Smooth muscle cell (in vitro differentiated cells): ENCODE data around the gene MAP2K2. TPM values are rescaled to one million over a fixed set of nuclear protein-coding genes. Genes with fewer than 3 reads are reported as not detected.

Experiments
- DNase-seq: peaks from one replicate; lab custom pipeline; 2025; ENCODE audit not compliant: unreplicated experiment; lab: John Stamatoyannopoulos, UW
- H2AFZ ChIP-seq: fragments of 200-600 bp; sonication (generic); 2 replicates; pipeline ENCODE4 v1.6.0; 2016; ENCODE audit warnings: antibody characterized with exemption, low read depth, mild to moderate bottlenecking
- H3F3A ChIP-seq: fragments of 200-600 bp; sonication (generic); 2 replicates; pipeline ENCODE4 v1.6.0; 2017; ENCODE audit warnings: antibody characterized with exemption, low read depth
- H3K27ac ChIP-seq: fragments of 200-600 bp; sonication (generic); 2 replicates; pipeline ENCODE4 v1.5.1; 2016; ENCODE audit warnings: low read depth, mild to moderate bottlenecking
- H3K27me3 ChIP-seq: fragments of 200-600 bp; sonication (generic); 2 replicates; pipeline ENCODE4 v1.6.1; 2016; ENCODE audit warnings: low read depth, mild to moderate bottlenecking
- H3K36me3 ChIP-seq: fragments of 200-600 bp; sonication (generic); 2 replicates; pipeline ENCODE4 v1.5.1; 2016; ENCODE audit warnings: low read depth
- H3K4me1 ChIP-seq: fragments of 200-600 bp; sonication (generic); 2 replicates; pipeline ENCODE4 v1.5.1; 2016; ENCODE audit warnings: low read depth
- H3K4me2 ChIP-seq: fragments of 200-600 bp; sonication (generic); 2 replicates; pipeline ENCODE4 v1.6.0; 2016; ENCODE audit warnings: mild to moderate bottlenecking
- H3K4me3 ChIP-seq: fragments of 200-600 bp; sonication (generic); 2 replicates; pipeline ENCODE4 v1.5.1; 2016; ENCODE audit warnings: mild to moderate bottlenecking
- H3K79me2 ChIP-seq: fragments of 200-600 bp; sonication (generic); 2 replicates; pipeline ENCODE4 v1.6.0; 2016; ENCODE audit warnings: low read depth, mild to moderate bottlenecking
- H3K9ac ChIP-seq: fragments of 200-600 bp; sonication (generic); 2 replicates; pipeline ENCODE4 v1.6.0; 2016; ENCODE audit warnings: low read depth
- H3K9me3 ChIP-seq: fragments of 200-600 bp; sonication (generic); replicated peaks from 2 replicates; pipeline ENCODE4 v1.5.1; 2016; ENCODE audit warnings: low read depth
- H4K20me1 ChIP-seq: fragments of 200-600 bp; sonication (generic); 2 replicates; pipeline ENCODE4 v1.6.0; 2016; ENCODE audit warnings: low read depth
- WGBS: methylation state at CpG from one replicate; pipeline ENCODE4 v1.1.7; 2016; ENCODE audit warnings: low lambda C conversion rate; 5-methylcytosine and 5-hydroxymethylcytosine counted together
- polyA plus RNA-seq: library from polyadenylated mRNA; unstranded; fragments of >200 nt; fragmentation: Nextera tagmentation; extraction: Ambion mirVana; gene quantifications from 2 replicates; pipeline ENCODE4 v1.2.1, GENCODE V29; 2016
- total RNA-seq: library from RNA; depleted of rRNA; stranded (reverse); fragments of >200 nt; gene quantifications from 2 replicates; pipeline ENCODE4 v1.2.3, GENCODE V29; 2014
- TF ChIP-seq, protein P1 (sequence below): fragments of 200-600 bp; sonication (generic); IDR thresholded peaks from 2 replicates; pipeline ENCODE4 v1.5.1; 2017; ENCODE audit warnings: borderline replicate concordance, mild to moderate bottlenecking, antibody characterized with exemption; ENCODE audit not compliant: insufficient read depth, poor library complexity, severe bottlenecking

MAP2K2 gene
- total and polyA plus RNA-seq, 2 experiments from 2014 or later = 79.1 to 193 TPM

DNA sequence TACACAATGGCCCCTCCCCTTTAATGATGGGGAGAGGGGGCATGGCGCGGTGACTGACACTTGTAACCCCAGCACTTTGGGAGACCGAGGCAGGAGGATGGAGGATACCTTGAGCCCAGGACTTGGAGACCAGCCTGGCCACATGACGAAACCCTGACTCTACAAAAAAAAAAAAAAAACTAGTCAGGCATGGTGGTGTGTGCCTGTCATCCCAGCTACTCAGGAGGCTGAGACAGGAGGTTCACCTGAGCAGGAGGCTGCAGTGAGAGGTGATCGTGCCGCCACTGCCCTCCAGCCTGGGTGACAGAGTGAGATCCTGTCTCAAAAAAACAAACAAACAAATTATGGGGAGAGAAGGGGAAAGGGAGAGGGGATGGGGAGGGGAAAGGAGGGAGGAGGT is 43.4 kb downstream of the MAP2K2 start:
- H3K4me3 ChIP-seq = no peak overlapping the region
- no peaks in the 10 kb centered on the region for H3F3A ChIP-seq
- no peak overlapping the region for H3K4me2 ChIP-seq
- H3K9ac ChIP-seq = no peak overlapping the region
- H3K79me2 ChIP-seq = no peaks in the 10 kb centered on the region
- TF ChIP-seq, protein P1, sequence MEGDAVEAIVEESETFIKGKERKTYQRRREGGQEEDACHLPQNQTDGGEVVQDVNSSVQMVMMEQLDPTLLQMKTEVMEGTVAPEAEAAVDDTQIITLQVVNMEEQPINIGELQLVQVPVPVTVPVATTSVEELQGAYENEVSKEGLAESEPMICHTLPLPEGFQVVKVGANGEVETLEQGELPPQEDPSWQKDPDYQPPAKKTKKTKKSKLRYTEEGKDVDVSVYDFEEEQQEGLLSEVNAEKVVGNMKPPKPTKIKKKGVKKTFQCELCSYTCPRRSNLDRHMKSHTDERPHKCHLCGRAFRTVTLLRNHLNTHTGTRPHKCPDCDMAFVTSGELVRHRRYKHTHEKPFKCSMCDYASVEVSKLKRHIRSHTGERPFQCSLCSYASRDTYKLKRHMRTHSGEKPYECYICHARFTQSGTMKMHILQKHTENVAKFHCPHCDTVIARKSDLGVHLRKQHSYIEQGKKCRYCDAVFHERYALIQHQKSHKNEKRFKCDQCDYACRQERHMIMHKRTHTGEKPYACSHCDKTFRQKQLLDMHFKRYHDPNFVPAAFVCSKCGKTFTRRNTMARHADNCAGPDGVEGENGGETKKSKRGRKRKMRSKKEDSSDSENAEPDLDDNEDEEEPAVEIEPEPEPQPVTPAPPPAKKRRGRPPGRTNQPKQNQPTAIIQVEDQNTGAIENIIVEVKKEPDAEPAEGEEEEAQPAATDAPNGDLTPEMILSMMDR = no peak
- H3K9me3 ChIP-seq = no peaks in the 10 kb centered on the region
- 75% methylated on average over 6 of the region's 6 CpGs for WGBS
- H3K27ac ChIP-seq = no peak overlapping the region
- H3K4me1 ChIP-seq = no peaks in the 10 kb centered on the region
- H3K36me3 ChIP-seq = no peaks in the 10 kb centered on the region
- no peaks in the 10 kb centered on the region for H3K27me3 ChIP-seq
- no peak for DNase-seq
- no peak overlapping the region for H2AFZ ChIP-seq
- no peaks in the 10 kb centered on the region for H4K20me1 ChIP-seq

DNA sequence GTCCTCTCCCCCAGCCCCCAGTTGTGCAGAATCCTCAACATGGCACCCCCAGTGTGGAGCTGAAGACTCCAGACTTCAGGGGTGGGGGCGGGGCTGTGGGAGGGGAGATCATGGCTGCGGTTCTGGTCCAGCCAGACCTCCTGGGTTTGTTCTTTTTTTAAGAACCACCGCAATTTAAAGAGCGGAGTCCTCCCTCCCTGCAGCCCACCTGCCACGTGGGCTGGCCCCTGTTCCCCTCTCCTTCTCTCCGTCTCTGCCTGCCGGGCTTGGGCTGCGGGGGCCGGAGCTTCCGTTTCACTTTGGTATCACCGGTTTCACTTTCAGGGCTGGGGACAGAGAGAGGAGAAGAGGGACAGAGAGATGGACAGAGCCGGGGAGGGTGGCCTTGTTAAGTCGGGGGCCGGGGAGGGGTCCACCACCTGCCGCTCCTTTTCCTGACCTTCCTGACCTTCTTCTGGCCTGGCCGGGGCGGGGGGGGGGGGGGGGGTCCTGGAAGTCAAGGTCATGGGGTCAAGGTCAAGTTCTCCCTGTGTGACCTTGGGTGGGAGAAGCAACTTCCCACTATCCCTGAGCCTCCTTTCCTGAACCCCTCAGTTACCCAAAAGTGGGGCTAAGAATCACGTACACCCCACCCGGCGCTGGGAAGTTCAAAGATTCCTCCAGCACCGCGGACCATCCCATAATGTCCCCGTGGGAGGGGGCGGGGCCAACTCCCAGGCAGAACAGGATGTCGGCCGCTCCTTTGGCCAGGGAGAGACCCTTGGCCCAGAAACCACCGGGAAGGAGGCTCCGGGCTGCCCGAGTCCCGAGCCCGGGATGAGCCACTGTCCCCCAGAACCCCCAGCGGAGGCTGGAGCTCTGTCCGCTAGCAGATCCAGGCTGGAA is 45.9 kb downstream of the MAP2K2 start:
- H3K27me3 ChIP-seq = no peaks in the 10 kb centered on the region
- H3K4me1 ChIP-seq = no peaks in the 10 kb centered on the region
- H3K36me3 ChIP-seq = no peaks in the 10 kb centered on the region
- H3K4me3 ChIP-seq = peak overlapping the region; percentile 38
- DNase-seq = no peak
- no peak overlapping the region for H3K27ac ChIP-seq
- H3K4me2 ChIP-seq = peak overlapping the region; percentile 63
- 57% methylated on average over 22 of the region's 33 CpGs for WGBS
- no peak overlapping the region for H2AFZ ChIP-seq
- H3K79me2 ChIP-seq = no peaks in the 10 kb centered on the region
- H3K9me3 ChIP-seq = no peaks in the 10 kb centered on the region
- H3F3A ChIP-seq = no peaks in the 10 kb centered on the region
- no peak overlapping the region for H3K9ac ChIP-seq
- TF ChIP-seq, protein P1 = no peak
- H4K20me1 ChIP-seq = no peaks in the 10 kb centered on the region

DNA sequence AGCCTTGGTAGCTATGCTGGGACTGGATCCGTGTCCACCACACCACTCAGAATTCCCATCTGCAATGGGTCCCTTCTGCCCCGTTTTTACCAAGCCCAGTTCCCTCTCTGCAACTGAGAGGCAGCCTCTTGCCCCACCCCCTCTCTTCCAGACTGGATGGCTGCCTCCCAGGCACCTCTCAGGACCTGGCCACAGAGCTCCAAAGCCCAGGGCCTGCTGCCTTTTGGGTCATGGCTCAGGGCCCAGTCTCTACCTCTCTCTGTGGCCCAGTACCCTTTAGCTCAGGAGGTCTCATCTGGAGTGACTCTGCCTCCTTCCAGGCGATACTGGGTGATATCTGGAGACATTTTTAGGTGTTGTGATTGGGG is 46.9 kb downstream of the MAP2K2 start:
- H4K20me1 ChIP-seq = no peaks in the 10 kb centered on the region
- no peaks in the 10 kb centered on the region for H3K79me2 ChIP-seq
- H3K4me2 ChIP-seq = no peak overlapping the region
- no peak for DNase-seq
- TF ChIP-seq, protein P1 = no peak
- no peak overlapping the region for H3K27ac ChIP-seq
- 68% methylated on average over 3 of the region's 3 CpGs for WGBS
- no peaks in the 10 kb centered on the region for H3F3A ChIP-seq
- no peaks in the 10 kb centered on the region for H3K36me3 ChIP-seq
- H3K9me3 ChIP-seq = no peaks in the 10 kb centered on the region
- no peaks in the 10 kb centered on the region for H3K27me3 ChIP-seq
- H3K4me3 ChIP-seq = no peak overlapping the region
- H3K4me1 ChIP-seq = no peaks in the 10 kb centered on the region
- no peak overlapping the region for H2AFZ ChIP-seq
- H3K9ac ChIP-seq = no peak overlapping the region

DNA sequence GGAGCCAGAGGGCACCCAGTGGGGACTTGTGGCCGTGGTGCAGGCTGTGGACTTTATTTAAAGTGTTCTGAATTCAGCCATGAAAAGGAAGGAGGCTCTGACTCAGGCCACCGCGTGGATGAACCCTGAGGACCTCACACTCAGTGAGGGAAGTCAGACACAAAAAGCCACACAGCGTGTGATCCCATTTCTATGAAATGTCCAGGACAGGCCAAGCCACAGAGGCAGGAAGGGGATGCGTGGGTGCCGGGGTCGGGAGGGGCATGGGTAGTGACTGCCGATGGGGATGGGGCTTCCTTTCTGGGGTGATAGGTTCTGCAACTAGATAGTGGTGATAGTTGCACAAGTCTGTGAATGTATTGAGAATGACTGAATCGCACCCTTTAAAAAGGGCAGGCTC is 48.5 kb downstream of the MAP2K2 start:
- Histone ChIP-seq H2AFZ (no peak overlapping the region), H4K20me1 (no peaks in the 10 kb centered on the region), H3K4me1 (no peaks in the 10 kb centered on the region), H3F3A (no peaks in the 10 kb centered on the region), H3K9ac (no peak overlapping the region), H3K36me3 (no peaks in the 10 kb centered on the region), H3K27ac (no peak overlapping the region), H3K9me3 (no peaks in the 10 kb centered on the region), H3K4me2 (no peak overlapping the region), H3K79me2 (no peaks in the 10 kb centered on the region), H3K27me3 (no peaks in the 10 kb centered on the region), H3K4me3 (no peak overlapping the region)
- DNase-seq = no peak
- TF ChIP-seq, protein P1 = no peak
- 89% methylated on average over 9 of the region's 9 CpGs for WGBS
